Mononuclear cell (primary cell): ENCODE measurements around the gene IPO5. TPM values are rescaled to one million over a fixed set of nuclear protein-coding genes. Genes with fewer than 3 reads are reported as not detected.

Experiments used
- total RNA-seq: library from RNA; depleted of rRNA; stranded (reverse); fragments of >200 nt; gene quantifications from one replicate; pipeline ENCODE4 v1.2.3, GENCODE V29; 2012

The IPO5 gene
- total RNA-seq, 1 donor: 69.2 TPM

Other genes with a start within 250 kb of the IPO5 start
- gene FARP1, start 189.4 kb downstream of the IPO5 start, total RNA-seq: 0.42 TPM
- gene RNF113B, start 223.6 kb downstream of the IPO5 start, total RNA-seq: not detected